ENCODE measurements around the gene RBM28.

- TF ChIP-seq, protein P1, sequence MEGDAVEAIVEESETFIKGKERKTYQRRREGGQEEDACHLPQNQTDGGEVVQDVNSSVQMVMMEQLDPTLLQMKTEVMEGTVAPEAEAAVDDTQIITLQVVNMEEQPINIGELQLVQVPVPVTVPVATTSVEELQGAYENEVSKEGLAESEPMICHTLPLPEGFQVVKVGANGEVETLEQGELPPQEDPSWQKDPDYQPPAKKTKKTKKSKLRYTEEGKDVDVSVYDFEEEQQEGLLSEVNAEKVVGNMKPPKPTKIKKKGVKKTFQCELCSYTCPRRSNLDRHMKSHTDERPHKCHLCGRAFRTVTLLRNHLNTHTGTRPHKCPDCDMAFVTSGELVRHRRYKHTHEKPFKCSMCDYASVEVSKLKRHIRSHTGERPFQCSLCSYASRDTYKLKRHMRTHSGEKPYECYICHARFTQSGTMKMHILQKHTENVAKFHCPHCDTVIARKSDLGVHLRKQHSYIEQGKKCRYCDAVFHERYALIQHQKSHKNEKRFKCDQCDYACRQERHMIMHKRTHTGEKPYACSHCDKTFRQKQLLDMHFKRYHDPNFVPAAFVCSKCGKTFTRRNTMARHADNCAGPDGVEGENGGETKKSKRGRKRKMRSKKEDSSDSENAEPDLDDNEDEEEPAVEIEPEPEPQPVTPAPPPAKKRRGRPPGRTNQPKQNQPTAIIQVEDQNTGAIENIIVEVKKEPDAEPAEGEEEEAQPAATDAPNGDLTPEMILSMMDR (IDR thresholded peaks at IDR 0.05 in 8 of 11, conservative IDR thresholded peaks at IDR 0.05 in 3 of 11), result no peak
- TF ChIP-seq POLR2AphosphoS5 (IDR thresholded peaks at IDR 0.05), result no peak
Observed at GRCh38 chr7:128264477-128264876, 79.2 kb downstream of the RBM28 start.
